Osteocyte (in vitro differentiated cells): Measurements from ENCODE around the gene ANO4. TPM values are rescaled to one million over a fixed set of nuclear protein-coding genes. Genes with fewer than 3 reads are reported as not detected.
A peak's percentile ranks its signal among the peaks of the same experiment; 100 is the strongest.
"Not testable (repeated sequence)": the region's sequence is repeated elsewhere in the genome, so short reads cannot be mapped to it uniquely, and the experiment has no call there.

ENCODE experiments used
- DNase-seq: peaks from one replicate; pipeline ENCODE4 v3.0.0; 2021; ENCODE audit warnings: mixed read lengths; ENCODE audit not compliant: unreplicated experiment; ENCODE audit errors: extremely low spot score
- H3K27ac Mint-ChIP-seq: one replicate; pipeline ENCODE4 v1.8.0; 2021; ENCODE audit warnings: mild to moderate bottlenecking, mixed read lengths; ENCODE audit not compliant: unreplicated experiment
- H3K27me3 Mint-ChIP-seq: one replicate; pipeline ENCODE4 v1.8.0; 2021; ENCODE audit warnings: mixed read lengths; ENCODE audit not compliant: unreplicated experiment
- H3K36me3 Mint-ChIP-seq: one replicate; pipeline ENCODE4 v1.8.0; 2021; ENCODE audit warnings: mixed read lengths; ENCODE audit not compliant: unreplicated experiment
- H3K4me1 Mint-ChIP-seq: one replicate; pipeline ENCODE4 v1.8.0; 2021; ENCODE audit warnings: mixed read lengths; ENCODE audit not compliant: unreplicated experiment
- H3K4me3 Mint-ChIP-seq: one replicate; pipeline ENCODE4 v1.8.0; 2021; ENCODE audit warnings: mild to moderate bottlenecking, moderate library complexity, mixed read lengths; ENCODE audit not compliant: unreplicated experiment
- H3K9me3 Mint-ChIP-seq: one replicate; pipeline ENCODE4 v1.8.0; 2021; ENCODE audit warnings: mixed read lengths; ENCODE audit not compliant: unreplicated experiment
- CTCF ChIP-seq: fragments of 200-600 bp; sonication (generic); IDR thresholded peaks from 2 replicates; pipeline ENCODE4 v1.5.0; 2021; ENCODE audit warnings: antibody characterized with exemption, mild to moderate bottlenecking, moderate library complexity
- total RNA-seq: library from RNA; stranded (reverse); gene quantifications from 2 replicates; pipeline ENCODE4 v1.2.1, GENCODE V29; 2021

Gene ANO4
- total RNA-seq, 1 donor from 2014 or later, result 0.48 TPM

GRCh38 chr12:101117842-101118241 lies 323.3 kb downstream of the ANO4 start:
- no peak for TF ChIP-seq CTCF
- peaks cover 14% of the 10 kb centered on the region for H3K9me3 Mint-ChIP-seq
- no peak overlapping the region for H3K4me3 Mint-ChIP-seq

GRCh38 chr12:101127521-101128219 lies 333.1 kb downstream of the ANO4 start:
- Mint-ChIP-seq H3K4me1 (no peaks in the 10 kb centered on the region), H3K36me3 (no peaks in the 10 kb centered on the region), H3K27ac (no peak overlapping the region), H3K9me3 (no peaks in the 10 kb centered on the region), H3K27me3 (no peaks in the 10 kb centered on the region), H3K4me3 (no peak overlapping the region)
- TF ChIP-seq CTCF, result no peak
- DNase-seq, result no peak

More at GRCh38 chr12:101117842-101118241, 323.3 kb downstream of the ANO4 start:
- no peak for DNase-seq
- H3K27ac Mint-ChIP-seq, result no peak overlapping the region
- H3K36me3 Mint-ChIP-seq, result no peaks in the 10 kb centered on the region
- H3K4me1 Mint-ChIP-seq, result no peaks in the 10 kb centered on the region
- H3K27me3 Mint-ChIP-seq, result no peaks in the 10 kb centered on the region

GRCh38 chr12:101145777-101146431 lies 351.3 kb downstream of the ANO4 start:
- DNase-seq, H3K36me3 Mint-ChIP-seq, H3K27me3 Mint-ChIP-seq, H3K27ac Mint-ChIP-seq, H3K9me3 Mint-ChIP-seq, H3K4me1 Mint-ChIP-seq: not testable (repeated sequence)
- peak overlapping the region; percentile 22 for H3K4me3 Mint-ChIP-seq

- Mint-ChIP-seq H3K27me3 (no peaks in the 10 kb centered on the region), H3K4me1 (no peaks in the 10 kb centered on the region), H3K36me3 (no peaks in the 10 kb centered on the region), H3K4me3 (no peak overlapping the region), H3K27ac (no peak overlapping the region), H3K9me3 (no peaks in the 10 kb centered on the region)
- DNase-seq, result no peak
- TF ChIP-seq CTCF, result no peak
Measured at GRCh38 chr12:101165319-101165718, 370.7 kb downstream of the ANO4 start.

GRCh38 chr12:101166866-101167265 lies 372.3 kb downstream of the ANO4 start:
- no peaks in the 10 kb centered on the region for H3K36me3 Mint-ChIP-seq
- no peak overlapping the region for H3K4me3 Mint-ChIP-seq
- H3K27me3 Mint-ChIP-seq, result no peaks in the 10 kb centered on the region
- DNase-seq, result no peak
- no peak for TF ChIP-seq CTCF
- peaks cover 3% of the 10 kb centered on the region for H3K9me3 Mint-ChIP-seq
- H3K27ac Mint-ChIP-seq, result no peak overlapping the region
- H3K4me1 Mint-ChIP-seq, result no peaks in the 10 kb centered on the region
